ENCODE measurements around the gene RNGTT.

GRCh38 chr6:88806728-88807127 is 156.7 kb downstream of the RNGTT start:
- no peak for TF ChIP-seq CTCF (IDR thresholded peaks at IDR 0.05)
- no peak for TF ChIP-seq POLR2A (IDR thresholded peaks at IDR 0.05)
